ENCODE measurements around the gene RBM24. TPM values are rescaled to one million over a fixed set of nuclear protein-coding genes. Genes with fewer than 3 reads are reported as not detected.

Gene RBM24
- total RNA-seq, 1 donor from 2014 or later, result 19.6 TPM

DNA sequence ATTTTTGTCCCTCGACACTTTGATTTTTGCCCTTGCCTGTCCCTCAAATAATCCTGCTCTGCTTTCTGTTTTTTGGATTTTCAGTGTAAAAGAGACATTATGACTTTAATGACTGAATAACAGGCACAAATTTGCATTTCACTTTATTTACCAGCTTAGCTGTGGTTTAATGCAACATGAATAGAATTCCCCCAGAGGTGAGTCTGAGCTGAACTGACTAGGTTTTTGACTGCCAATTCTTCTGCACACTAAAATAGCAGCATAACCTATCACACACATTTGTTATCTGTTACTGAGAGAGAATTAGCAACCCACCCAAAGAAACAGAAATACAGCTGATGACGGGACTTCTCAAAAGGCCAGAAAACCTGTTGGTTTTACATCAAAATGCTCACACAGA is 3.9 kb upstream of the RBM24 start:
- DNase-seq (ENCODE audit: low spot score), result no peak
- no peak for TF ChIP-seq CTCF (IDR thresholded peaks at IDR 0.05; ENCODE audit: unreplicated experiment)
- Mint-ChIP-seq H3K4me3 (ENCODE audit: unreplicated experiment) (no peak overlapping the region), H3K9me3 (ENCODE audit: unreplicated experiment) (no peaks in the 10 kb centered on the region), H3K36me3 (ENCODE audit: low read depth, unreplicated experiment) (no peaks in the 10 kb centered on the region), H3K27me3 (ENCODE audit: unreplicated experiment) (peaks cover 3% of the 10 kb centered on the region), H3K4me1 (ENCODE audit: unreplicated experiment) (peaks cover 4% of the 10 kb centered on the region), H3K27ac (ENCODE audit: unreplicated experiment) (no peak overlapping the region)

DNA sequence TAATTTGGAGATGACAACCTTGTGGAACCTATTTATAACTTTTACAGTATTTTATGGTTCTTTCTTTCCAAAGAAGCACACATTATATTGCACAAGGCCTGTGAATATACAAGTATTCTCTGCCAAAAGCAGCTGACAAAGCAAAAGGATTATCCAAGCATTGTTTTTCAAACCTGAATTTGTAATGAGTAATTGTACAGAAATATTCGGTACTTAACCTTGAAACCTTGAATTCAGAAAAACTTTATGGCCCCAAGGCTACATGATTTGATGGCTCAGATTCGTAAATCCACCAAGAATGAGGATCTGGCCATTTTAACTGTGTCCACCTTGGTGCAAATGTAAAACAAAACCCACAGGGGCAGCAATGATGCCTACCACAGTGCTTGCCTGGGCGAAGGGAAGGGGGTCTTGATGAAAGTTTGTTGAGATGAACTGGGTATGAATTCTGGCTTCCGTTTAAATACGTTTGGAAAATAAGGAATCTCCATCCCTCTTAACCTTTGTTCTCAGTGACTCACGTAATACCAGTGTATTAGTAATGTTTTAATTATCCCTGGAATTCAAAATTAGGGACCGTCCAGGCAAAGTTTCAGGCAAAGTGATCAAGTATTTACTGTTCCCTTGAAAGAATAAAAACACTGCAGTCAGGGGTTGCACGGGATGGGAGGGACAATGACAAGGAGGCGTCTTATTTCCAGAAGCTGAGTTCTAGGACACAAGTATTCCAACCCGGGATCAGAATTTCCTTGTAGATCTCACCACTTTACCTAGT is 2.7 kb upstream of the RBM24 start:
- Mint-ChIP-seq H3K9me3 (ENCODE audit: unreplicated experiment) (no peaks in the 10 kb centered on the region), H3K4me1 (ENCODE audit: unreplicated experiment) (peaks cover 11% of the 10 kb centered on the region), H3K27ac (ENCODE audit: unreplicated experiment) (no peak overlapping the region), H3K4me3 (ENCODE audit: unreplicated experiment) (no peak overlapping the region), H3K27me3 (ENCODE audit: unreplicated experiment) (peaks cover 10% of the 10 kb centered on the region), H3K36me3 (ENCODE audit: low read depth, unreplicated experiment) (peaks cover 7% of the 10 kb centered on the region)
- TF ChIP-seq CTCF (IDR thresholded peaks at IDR 0.05; ENCODE audit: unreplicated experiment), result no peak
- no peak for DNase-seq (ENCODE audit: low spot score)

DNA sequence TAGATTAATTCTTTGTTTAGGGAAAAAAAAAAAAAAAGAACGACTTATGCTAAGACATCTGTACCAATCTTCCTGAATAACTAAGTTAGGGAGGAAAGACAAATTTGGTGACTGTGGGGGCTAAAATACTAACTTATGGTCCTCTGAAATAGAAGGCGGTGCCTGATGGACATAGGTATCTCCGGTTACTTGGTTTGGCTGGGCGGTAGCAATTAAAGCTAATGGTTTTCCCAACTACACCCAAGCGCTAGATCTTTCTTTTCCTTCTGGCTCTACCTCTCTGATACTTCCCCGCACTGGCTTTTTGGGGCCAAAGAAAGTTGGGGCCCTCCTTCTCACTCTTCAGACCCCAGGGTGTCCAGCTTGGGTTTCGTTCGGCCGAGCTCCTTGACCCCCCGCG is 1.0 kb upstream of the RBM24 start:
- no peak for TF ChIP-seq CTCF (IDR thresholded peaks at IDR 0.05; ENCODE audit: unreplicated experiment)
- H3K27ac Mint-ChIP-seq (ENCODE audit: unreplicated experiment), result no peak overlapping the region
- no peak for DNase-seq (ENCODE audit: low spot score)
- H3K36me3 Mint-ChIP-seq (ENCODE audit: low read depth, unreplicated experiment), result peaks cover 7% of the 10 kb centered on the region
- H3K9me3 Mint-ChIP-seq (ENCODE audit: unreplicated experiment), result no peaks in the 10 kb centered on the region
- H3K4me3 Mint-ChIP-seq (ENCODE audit: unreplicated experiment), result peak overlapping the region; percentile 83
- H3K4me1 Mint-ChIP-seq (ENCODE audit: unreplicated experiment), result peaks cover 11% of the 10 kb centered on the region
- H3K27me3 Mint-ChIP-seq (ENCODE audit: unreplicated experiment), result peaks cover 10% of the 10 kb centered on the region

DNA sequence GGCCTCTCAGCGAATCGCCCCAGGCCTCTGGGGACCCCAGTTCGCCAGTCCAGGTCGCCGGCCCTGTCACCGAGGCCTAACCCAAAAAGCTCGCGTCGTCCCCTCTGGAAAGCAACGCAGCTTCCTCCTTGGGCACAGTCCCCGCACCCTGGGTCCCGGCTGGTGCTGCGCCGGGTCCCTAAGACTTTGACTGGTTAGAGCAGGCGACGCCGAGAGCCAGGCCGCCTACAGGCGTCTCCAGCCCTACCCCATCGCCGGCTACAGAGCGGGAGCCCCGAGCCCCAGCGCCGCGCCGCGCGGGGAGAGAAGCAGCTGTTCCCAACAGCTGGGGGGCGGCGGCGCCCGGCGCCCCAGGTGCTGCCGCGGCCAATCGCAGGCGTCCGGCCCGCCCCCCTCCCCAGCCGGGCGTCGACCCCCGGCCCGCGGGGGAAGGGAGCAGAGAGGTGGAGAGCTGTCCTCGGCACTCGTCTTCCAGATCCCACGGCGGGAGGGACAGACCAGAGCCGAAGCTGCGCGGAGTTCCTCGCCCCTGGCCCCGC is 540 bp upstream of the RBM24 start:
- H3K4me1 Mint-ChIP-seq (ENCODE audit: unreplicated experiment), result peaks cover 11% of the 10 kb centered on the region
- H3K4me3 Mint-ChIP-seq (ENCODE audit: unreplicated experiment), result peak overlapping the region; percentile 92
- no peak overlapping the region for H3K27ac Mint-ChIP-seq (ENCODE audit: unreplicated experiment)
- TF ChIP-seq CTCF (IDR thresholded peaks at IDR 0.05; ENCODE audit: unreplicated experiment), result no peak
- H3K9me3 Mint-ChIP-seq (ENCODE audit: unreplicated experiment), result no peaks in the 10 kb centered on the region
- H3K36me3 Mint-ChIP-seq (ENCODE audit: low read depth, unreplicated experiment), result peaks cover 7% of the 10 kb centered on the region
- peaks cover 10% of the 10 kb centered on the region for H3K27me3 Mint-ChIP-seq (ENCODE audit: unreplicated experiment)
- DNase-seq (ENCODE audit: low spot score), result peak; percentile 61
